ENCODE results near the gene CARD11. TPM values are rescaled to one million over a fixed set of nuclear protein-coding genes. Genes with fewer than 3 reads are reported as not detected.

CARD11 gene
- total and polyA plus RNA-seq, 2 experiments from 2014 or later: 17.7 to 29.0 TPM

DNA sequence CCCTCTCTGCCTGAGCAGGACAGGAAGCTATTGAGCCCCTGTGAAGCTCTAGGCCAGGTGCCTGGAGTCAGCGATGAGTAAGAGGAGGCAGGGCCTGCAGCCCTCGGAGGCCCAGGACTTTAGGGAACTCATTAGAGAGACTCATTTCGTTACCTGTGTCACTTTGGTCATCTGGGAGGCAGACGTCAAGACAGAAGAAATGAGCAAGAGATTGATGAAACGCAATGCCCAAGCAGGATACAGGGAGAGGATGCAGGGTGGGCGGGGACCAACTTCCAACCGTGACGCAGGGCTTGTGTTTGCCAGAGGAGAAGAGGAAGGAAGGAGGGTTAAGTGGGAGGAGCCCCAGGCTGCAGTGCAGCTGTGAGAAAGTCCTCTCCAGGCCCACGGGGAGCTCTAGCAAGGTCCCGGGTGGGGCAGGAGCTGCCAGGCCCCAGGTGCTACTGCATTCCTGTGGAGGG is 173.2 kb downstream of the CARD11 start (continued):
- TF ChIP-seq NANOG (IDR thresholded peaks at IDR 0.05; ENCODE audit: borderline replicate concordance) (no peak), ZNF114 (CRISPR knock-in tag; IDR thresholded peaks at IDR 0.05) (no peak)
- TF ChIP-seq, protein P1, sequence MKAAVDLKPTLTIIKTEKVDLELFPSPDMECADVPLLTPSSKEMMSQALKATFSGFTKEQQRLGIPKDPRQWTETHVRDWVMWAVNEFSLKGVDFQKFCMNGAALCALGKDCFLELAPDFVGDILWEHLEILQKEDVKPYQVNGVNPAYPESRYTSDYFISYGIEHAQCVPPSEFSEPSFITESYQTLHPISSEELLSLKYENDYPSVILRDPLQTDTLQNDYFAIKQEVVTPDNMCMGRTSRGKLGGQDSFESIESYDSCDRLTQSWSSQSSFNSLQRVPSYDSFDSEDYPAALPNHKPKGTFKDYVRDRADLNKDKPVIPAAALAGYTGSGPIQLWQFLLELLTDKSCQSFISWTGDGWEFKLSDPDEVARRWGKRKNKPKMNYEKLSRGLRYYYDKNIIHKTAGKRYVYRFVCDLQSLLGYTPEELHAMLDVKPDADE (IDR thresholded peaks at IDR 0.05): no peak

DNA sequence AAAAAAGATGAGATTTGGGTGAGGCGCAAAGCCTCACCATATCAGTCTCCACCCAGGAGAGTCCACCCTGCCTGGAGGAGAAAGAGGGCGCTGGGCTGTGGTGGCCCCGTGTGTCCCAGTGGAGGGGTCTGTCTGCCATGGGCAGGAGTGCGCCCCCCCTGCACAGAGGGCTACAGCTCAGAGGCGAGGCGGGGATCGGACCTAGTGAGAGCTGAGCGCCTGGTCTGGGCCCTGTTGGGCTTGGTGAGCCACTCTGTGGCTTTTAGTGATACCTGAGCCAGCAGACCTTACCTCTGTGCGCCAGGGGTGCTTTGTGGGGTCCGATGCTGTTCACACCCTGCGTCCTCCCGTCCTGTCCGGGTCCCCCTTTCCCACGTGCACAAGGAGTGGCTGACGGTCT is 173.7 kb downstream of the CARD11 start:
- H3K27ac ChIP-seq (ENCODE audit: low read depth): no peak overlapping the region
- no peaks in the 10 kb centered on the region for H3K79me2 ChIP-seq (replicated peaks; ENCODE audit: insufficient read depth)
- no peaks in the 10 kb centered on the region for H3K9me2 ChIP-seq (ENCODE audit: insufficient read depth)
- H3K4me3 ChIP-seq: no peak overlapping the region
- H3K4me3 Mint-ChIP-seq: no peak overlapping the region
- H2AFZ ChIP-seq: peak overlapping the region; percentile 93
- no peaks in the 10 kb centered on the region for H3K36me3 ChIP-seq (ENCODE audit: insufficient read depth)
- H3F3A ChIP-seq (replicated peaks; ENCODE audit: low read depth): no peaks in the 10 kb centered on the region
- no peaks in the 10 kb centered on the region for H3K27me3 ChIP-seq (ENCODE audit: insufficient read depth)
- H3K4me1 Mint-ChIP-seq: peaks cover 21% of the 10 kb centered on the region
- H3K27me3 Mint-ChIP-seq (ENCODE audit: insufficient read depth, low read depth, poor library complexity): peaks cover 7% of the 10 kb centered on the region
- H3K36me3 Mint-ChIP-seq (ENCODE audit: low read depth): no peaks in the 10 kb centered on the region
- H4K20me1 ChIP-seq (replicated peaks; ENCODE audit: insufficient read depth): no peaks in the 10 kb centered on the region
- H3K27ac Mint-ChIP-seq: peak overlapping the region; percentile 77; the same call in 1 of the 2 replicates
- no peak overlapping the region for H3K4me2 ChIP-seq
- H3K9me3 Mint-ChIP-seq: no peaks in the 10 kb centered on the region
- DNase-seq (ENCODE audit: low spot score) (no peak), ATAC-seq (no peak)
- H3K4me1 ChIP-seq (ENCODE audit: insufficient read depth): peaks cover 4% of the 10 kb centered on the region; the same call in 1 of the 2 replicates
- no peak for TF ChIP-seq EZH2phosphoT487 (IDR thresholded peaks at IDR 0.05; ENCODE audit: unreplicated experiment)
- TF ChIP-seq, protein P1 (IDR thresholded peaks at IDR 0.05): no peak
- TF ChIP-seq ZNF331 (CRISPR knock-in tag; IDR thresholded peaks at IDR 0.05; ENCODE audit: low read depth): no peak
- TF ChIP-seq, protein P2, sequence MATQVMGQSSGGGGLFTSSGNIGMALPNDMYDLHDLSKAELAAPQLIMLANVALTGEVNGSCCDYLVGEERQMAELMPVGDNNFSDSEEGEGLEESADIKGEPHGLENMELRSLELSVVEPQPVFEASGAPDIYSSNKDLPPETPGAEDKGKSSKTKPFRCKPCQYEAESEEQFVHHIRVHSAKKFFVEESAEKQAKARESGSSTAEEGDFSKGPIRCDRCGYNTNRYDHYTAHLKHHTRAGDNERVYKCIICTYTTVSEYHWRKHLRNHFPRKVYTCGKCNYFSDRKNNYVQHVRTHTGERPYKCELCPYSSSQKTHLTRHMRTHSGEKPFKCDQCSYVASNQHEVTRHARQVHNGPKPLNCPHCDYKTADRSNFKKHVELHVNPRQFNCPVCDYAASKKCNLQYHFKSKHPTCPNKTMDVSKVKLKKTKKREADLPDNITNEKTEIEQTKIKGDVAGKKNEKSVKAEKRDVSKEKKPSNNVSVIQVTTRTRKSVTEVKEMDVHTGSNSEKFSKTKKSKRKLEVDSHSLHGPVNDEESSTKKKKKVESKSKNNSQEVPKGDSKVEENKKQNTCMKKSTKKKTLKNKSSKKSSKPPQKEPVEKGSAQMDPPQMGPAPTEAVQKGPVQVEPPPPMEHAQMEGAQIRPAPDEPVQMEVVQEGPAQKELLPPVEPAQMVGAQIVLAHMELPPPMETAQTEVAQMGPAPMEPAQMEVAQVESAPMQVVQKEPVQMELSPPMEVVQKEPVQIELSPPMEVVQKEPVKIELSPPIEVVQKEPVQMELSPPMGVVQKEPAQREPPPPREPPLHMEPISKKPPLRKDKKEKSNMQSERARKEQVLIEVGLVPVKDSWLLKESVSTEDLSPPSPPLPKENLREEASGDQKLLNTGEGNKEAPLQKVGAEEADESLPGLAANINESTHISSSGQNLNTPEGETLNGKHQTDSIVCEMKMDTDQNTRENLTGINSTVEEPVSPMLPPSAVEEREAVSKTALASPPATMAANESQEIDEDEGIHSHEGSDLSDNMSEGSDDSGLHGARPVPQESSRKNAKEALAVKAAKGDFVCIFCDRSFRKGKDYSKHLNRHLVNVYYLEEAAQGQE (IDR thresholded peaks at IDR 0.05; ENCODE audit: unreplicated experiment): no peak
- TF ChIP-seq, protein P3, sequence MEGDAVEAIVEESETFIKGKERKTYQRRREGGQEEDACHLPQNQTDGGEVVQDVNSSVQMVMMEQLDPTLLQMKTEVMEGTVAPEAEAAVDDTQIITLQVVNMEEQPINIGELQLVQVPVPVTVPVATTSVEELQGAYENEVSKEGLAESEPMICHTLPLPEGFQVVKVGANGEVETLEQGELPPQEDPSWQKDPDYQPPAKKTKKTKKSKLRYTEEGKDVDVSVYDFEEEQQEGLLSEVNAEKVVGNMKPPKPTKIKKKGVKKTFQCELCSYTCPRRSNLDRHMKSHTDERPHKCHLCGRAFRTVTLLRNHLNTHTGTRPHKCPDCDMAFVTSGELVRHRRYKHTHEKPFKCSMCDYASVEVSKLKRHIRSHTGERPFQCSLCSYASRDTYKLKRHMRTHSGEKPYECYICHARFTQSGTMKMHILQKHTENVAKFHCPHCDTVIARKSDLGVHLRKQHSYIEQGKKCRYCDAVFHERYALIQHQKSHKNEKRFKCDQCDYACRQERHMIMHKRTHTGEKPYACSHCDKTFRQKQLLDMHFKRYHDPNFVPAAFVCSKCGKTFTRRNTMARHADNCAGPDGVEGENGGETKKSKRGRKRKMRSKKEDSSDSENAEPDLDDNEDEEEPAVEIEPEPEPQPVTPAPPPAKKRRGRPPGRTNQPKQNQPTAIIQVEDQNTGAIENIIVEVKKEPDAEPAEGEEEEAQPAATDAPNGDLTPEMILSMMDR (conservative IDR thresholded peaks at IDR 0.05; ENCODE audit: low read depth in 2 of 2): no peak
- no peak for TF ChIP-seq EZH2 (IDR thresholded peaks at IDR 0.05; ENCODE audit: low read depth, unreplicated experiment)
- TF ChIP-seq POLR2AphosphoS5 (IDR thresholded peaks at IDR 0.05; ENCODE audit: low read depth): no peak
- no peak for TF ChIP-seq NANOG (IDR thresholded peaks at IDR 0.05; ENCODE audit: borderline replicate concordance)
- TF ChIP-seq CREB1 (CRISPR knock-in tag; IDR thresholded peaks at IDR 0.05; ENCODE audit: low read depth): no peak
- TF ChIP-seq, protein P4, sequence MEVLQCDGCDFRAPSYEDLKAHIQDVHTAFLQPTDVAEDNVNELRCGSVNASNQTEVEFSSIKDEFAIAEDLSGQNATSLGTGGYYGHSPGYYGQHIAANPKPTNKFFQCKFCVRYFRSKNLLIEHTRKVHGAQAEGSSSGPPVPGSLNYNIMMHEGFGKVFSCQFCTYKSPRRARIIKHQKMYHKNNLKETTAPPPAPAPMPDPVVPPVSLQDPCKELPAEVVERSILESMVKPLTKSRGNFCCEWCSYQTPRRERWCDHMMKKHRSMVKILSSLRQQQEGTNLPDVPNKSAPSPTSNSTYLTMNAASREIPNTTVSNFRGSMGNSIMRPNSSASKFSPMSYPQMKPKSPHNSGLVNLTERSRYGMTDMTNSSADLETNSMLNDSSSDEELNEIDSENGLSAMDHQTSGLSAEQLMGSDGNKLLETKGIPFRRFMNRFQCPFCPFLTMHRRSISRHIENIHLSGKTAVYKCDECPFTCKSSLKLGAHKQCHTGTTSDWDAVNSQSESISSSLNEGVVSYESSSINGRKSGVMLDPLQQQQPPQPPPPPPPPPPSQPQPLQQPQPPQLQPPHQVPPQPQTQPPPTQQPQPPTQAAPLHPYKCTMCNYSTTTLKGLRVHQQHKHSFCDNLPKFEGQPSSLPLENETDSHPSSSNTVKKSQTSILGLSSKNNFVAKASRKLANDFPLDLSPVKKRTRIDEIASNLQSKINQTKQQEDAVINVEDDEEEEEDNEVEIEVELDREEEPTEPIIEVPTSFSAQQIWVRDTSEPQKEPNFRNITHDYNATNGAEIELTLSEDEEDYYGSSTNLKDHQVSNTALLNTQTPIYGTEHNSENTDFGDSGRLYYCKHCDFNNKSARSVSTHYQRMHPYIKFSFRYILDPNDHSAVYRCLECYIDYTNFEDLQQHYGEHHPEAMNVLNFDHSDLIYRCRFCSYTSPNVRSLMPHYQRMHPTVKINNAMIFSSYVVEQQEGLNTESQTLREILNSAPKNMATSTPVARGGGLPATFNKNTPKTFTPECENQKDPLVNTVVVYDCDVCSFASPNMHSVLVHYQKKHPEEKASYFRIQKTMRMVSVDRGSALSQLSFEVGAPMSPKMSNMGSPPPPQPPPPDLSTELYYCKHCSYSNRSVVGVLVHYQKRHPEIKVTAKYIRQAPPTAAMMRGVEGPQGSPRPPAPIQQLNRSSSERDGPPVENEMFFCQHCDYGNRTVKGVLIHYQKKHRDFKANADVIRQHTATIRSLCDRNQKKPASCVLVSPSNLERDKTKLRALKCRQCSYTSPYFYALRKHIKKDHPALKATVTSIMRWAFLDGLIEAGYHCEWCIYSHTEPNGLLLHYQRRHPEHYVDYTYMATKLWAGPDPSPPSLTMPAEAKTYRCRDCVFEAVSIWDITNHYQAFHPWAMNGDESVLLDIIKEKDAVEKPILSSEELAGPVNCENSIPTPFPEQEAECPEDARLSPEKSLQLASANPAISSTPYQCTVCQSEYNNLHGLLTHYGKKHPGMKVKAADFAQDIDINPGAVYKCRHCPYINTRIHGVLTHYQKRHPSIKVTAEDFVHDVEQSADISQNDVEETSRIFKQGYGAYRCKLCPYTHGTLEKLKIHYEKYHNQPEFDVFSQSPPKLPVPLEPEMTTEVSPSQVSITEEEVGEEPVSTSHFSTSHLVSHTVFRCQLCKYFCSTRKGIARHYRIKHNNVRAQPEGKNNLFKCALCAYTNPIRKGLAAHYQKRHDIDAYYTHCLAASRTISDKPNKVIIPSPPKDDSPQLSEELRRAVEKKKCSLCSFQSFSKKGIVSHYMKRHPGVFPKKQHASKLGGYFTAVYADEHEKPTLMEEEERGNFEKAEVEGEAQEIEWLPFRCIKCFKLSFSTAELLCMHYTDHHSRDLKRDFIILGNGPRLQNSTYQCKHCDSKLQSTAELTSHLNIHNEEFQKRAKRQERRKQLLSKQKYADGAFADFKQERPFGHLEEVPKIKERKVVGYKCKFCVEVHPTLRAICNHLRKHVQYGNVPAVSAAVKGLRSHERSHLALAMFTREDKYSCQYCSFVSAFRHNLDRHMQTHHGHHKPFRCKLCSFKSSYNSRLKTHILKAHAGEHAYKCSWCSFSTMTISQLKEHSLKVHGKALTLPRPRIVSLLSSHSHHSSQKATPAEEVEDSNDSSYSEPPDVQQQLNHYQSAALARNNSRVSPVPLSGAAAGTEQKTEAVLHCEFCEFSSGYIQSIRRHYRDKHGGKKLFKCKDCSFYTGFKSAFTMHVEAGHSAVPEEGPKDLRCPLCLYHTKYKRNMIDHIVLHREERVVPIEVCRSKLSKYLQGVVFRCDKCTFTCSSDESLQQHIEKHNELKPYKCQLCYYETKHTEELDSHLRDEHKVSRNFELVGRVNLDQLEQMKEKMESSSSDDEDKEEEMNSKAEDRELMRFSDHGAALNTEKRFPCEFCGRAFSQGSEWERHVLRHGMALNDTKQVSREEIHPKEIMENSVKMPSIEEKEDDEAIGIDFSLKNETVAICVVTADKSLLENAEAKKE (CRISPR knock-in tag; IDR thresholded peaks at IDR 0.05): no peak
- TF ChIP-seq ZNF114 (CRISPR knock-in tag; IDR thresholded peaks at IDR 0.05): no peak
